Mesangial cell (primary cell): Measurements from ENCODE around the gene ETFRF1. TPM values are rescaled to one million over a fixed set of nuclear protein-coding genes. Genes with fewer than 3 reads are reported as not detected.

ENCODE experiments used
- total RNA-seq: library from RNA; depleted of rRNA; stranded (reverse); fragments of >200 nt; gene quantifications from 2 replicates; pipeline ENCODE4 v1.2.3, GENCODE V29; 2015

ETFRF1 gene, protein sequence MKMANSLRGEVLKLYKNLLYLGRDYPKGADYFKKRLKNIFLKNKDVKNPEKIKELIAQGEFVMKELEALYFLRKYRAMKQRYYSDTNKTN
- total RNA-seq: 10.3 and 15.1 TPM in 2 replicates

DNA sequence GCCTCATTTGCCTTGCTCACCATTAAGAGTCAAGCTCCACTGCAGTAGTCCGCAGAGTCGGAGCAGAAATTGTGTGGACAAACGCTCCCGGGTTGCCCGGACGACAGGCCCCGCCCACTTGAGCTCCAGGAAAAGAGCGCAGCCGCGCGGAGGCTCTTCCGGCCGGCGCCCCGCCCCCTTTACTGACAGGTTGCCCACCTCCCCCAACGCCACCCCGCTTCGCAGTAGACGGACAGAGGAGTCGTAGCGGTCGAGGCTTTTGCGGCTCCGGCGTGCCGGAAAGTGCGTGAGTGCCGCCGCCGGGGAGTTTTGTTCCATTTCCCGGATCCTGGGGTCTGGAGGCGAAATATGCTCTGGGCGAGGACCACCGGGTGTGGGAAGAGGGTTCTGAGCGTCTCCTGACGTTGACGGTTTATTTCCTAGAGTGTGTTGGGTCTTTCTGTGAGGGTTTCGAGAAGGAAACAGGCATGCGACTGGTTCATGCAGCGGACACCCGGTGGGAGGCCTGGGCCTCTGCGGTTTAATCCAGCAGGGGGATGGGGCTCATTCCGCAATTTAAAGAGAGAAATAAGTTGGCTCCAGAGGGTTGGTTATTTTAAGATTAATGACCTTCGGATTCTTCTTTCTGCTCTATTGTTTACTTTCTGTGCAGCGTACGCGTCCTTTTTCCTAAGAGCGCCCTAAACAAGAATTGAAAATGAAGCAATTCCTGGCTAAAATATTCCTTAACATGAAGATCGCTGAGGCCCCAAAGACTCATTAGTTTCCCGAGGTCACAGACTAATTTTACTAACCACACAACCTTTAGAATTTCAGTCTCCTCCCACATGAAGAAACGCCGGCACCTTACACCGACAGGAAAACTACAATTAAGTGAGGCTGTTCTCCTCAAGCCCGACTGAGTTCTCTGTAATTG, at the start of gene ETFRF1, which contains the start of gene DNAI7:
Gene ETFRF1 (plus strand): TSS at position 182 of the 916 bp plus-strand sequence. CDS start 8,720 bp downstream, outside the sequence.
Gene DNAI7 (minus strand): TSS at position 105 of the 916 bp plus-strand sequence. CDS start 82 bp downstream, at position 23.

DNA sequence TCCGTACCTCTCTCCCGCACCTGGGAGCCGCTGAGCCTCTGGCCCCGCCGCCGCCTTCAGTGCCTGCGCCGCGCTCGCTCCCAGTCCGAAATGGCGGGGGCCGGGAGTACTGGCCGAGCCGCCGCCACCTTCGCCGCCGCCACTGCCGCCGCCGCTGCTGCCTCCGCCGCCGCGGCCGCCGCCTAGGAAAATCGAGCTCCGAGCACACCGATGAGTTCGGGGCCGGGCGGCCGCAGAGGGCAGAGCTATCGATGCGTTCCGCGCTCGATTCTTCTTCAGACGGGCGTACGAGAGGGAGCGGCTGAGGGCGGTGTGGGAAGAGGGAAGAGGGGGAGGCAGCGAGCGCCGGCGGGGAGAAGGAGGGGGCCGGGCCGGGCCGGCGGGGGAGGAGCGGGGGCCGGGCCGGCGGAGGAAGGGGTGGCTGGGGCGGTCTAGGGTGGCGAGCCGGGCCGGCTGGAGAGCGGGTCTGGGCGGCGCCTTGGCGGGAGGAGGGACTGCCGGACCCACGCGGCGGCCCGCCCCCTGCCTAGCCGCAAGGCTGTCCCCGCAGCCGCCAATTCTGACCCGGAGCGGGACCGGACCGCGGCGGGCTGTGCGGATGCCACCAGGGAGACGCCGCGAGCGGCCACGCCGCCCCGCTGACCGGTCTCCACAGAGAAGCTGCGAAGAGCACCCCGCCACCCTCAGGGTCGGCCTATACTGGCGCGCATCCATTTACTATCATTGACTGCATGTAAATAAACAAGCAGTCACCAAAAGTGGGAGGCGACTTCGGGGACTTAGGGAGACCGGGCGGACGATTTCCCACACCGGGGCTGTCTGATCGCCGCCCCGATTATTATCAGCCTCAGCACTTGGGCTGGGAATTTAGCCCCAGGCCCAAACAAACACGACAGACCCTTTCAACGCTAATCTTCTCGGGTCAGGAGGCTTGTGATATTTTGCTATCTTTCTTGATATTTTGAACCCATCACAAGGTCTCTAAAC, 56.0 kb downstream of the ETFRF1 start, which contains the start of gene KRAS:
Gene KRAS (minus strand): TSS at position 186 of the 987 bp plus-strand sequence.

Other genes with a start within 250 kb of the ETFRF1 start
- gene BCAT1, start 246.1 kb upstream of the ETFRF1 start, total RNA-seq: 60.5 and 63.4 TPM in 2 replicates
- gene DNAI7, start 77 bp upstream of the ETFRF1 start, total RNA-seq: 0.13 TPM in 1 of 2 replicates, not detected in the other
- 10.6 TPM in 2 replicates for gene KRAS, start 55.7 kb downstream of the ETFRF1 start, total RNA-seq